Epithelial cell of proximal tubule (primary cell): ENCODE measurements around the gene TMEM171. TPM values are rescaled to one million over a fixed set of nuclear protein-coding genes. Genes with fewer than 3 reads are reported as not detected.

Experiments
- DNase-seq: peaks from one replicate; pipeline ENCODE4 v3.0.0-alpha.2; 2011; ENCODE audit warnings: low read depth
- H3K4me3 ChIP-seq: 2 replicates; pipeline ENCODE4 v1.5.1; 2011; ENCODE audit warnings: low read depth, mild to moderate bottlenecking, low read length
- total RNA-seq: library from RNA; depleted of rRNA; stranded (reverse); fragments of >200 nt; gene quantifications from 2 replicates; pipeline ENCODE4 v1.2.3, GENCODE V29; 2015
- TF ChIP-seq, protein P1 (sequence below): conservative IDR thresholded peaks from 2 replicates; pipeline ENCODE4 v1.5.1; 2012; ENCODE audit warnings: low read depth, mild to moderate bottlenecking, low read length

Gene TMEM171
- total RNA-seq, 1 donor from 2014 or later: 10.6 TPM

DNA sequence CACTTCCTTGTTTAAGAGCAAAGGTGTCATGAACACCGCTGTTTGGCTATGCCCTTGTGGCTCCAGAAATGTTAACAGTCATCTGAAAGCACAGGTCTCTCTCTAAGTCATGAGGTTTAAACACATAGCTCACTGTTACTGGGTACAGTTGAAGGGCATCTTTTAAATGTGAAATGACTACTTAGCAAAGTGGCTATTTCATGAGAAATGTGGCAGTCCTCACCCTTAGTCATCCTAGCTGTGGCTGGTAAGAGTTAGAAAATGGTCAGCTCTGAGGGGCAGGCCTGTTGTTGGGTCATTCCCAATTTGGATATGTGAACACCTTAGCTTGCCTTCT lies 24.2 kb upstream of the TMEM171 start:
- no peak overlapping the region for H3K4me3 ChIP-seq
- TF ChIP-seq, protein P1, sequence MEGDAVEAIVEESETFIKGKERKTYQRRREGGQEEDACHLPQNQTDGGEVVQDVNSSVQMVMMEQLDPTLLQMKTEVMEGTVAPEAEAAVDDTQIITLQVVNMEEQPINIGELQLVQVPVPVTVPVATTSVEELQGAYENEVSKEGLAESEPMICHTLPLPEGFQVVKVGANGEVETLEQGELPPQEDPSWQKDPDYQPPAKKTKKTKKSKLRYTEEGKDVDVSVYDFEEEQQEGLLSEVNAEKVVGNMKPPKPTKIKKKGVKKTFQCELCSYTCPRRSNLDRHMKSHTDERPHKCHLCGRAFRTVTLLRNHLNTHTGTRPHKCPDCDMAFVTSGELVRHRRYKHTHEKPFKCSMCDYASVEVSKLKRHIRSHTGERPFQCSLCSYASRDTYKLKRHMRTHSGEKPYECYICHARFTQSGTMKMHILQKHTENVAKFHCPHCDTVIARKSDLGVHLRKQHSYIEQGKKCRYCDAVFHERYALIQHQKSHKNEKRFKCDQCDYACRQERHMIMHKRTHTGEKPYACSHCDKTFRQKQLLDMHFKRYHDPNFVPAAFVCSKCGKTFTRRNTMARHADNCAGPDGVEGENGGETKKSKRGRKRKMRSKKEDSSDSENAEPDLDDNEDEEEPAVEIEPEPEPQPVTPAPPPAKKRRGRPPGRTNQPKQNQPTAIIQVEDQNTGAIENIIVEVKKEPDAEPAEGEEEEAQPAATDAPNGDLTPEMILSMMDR: no peak
- DNase-seq: no peak

DNA sequence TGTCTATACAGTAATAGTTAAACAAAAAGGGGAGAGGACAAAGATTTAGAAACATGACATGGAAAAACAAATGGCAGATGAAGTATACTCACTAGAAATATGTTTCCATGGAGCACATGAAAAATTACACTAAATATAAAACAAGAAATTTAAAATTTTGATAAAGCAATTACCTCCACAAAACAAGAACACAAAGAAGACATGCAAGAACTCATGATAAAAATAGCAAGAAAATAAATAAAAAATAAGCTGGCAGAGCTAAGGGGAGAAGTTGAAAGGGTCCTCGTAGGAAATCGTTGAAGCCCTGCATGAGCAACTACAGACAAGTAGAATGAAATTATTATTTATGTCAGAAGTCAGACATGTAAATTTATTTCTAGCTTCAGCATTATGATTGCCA lies 22.6 kb upstream of the TMEM171 start:
- TF ChIP-seq, protein P1: no peak
- DNase-seq: no peak
- no peak overlapping the region for H3K4me3 ChIP-seq

DNA sequence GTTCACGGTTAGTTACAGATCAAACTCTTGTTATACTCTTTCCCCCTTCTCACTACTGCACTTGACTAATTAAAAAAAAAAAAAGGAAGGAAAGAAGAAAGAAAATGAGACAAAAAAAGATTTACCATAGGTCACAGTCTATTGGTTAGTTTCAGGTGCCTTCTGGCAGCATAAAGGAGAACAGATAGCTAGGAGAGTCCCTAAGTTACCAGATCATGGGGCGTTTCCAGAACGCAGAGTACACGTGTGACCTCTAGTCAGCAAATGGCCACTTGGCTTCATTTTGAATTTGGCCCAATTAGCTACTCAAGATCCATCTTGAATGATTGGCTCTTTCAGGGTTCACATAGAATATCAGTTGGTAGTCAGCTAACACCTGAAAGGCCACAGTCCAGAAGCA lies 20.3 kb upstream of the TMEM171 start:
- DNase-seq: no peak
- TF ChIP-seq, protein P1: no peak
- no peak overlapping the region for H3K4me3 ChIP-seq

DNA sequence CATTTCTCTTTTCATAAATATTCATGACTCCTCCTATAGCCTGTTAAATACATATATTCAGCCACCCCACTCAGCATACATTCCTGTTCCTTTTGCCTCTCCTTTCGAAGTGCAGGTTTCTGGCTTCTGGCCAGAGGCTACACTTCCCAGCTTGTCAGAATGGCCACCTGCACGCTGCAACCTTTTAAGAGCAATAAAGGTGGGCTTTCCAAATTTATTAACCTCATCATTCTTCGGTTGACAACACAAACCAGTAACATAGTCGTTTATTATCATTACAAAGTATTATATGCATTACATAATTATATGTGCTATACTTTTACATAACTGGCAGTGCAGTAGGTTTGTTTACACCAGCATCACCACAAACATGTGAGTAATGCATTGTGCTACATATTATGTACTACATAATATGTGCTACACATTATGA lies 16.5 kb upstream of the TMEM171 start:
- no peak for DNase-seq
- TF ChIP-seq, protein P1: no peak
- H3K4me3 ChIP-seq: no peak overlapping the region

DNA sequence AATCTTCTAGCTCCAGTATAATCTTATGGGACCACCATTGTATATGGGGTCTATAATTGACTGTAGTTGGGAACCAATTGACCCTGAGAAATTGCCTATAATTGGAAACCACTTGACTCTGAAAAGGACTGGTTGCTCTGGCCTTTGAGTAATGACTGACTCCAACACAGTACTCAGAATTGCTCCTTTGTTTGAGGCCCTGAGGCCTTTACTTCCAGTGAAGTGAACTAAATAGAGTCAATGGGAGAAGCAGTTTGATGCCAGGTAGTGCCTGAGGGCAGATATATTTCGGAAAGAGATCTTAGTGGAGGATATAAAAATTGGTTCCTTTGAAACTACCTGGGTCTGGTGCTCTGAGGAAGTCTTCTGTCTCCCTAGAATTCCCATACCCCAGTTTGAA lies 16.0 kb upstream of the TMEM171 start:
- H3K4me3 ChIP-seq: no peak overlapping the region
- no peak for DNase-seq
- TF ChIP-seq, protein P1: no peak

DNA sequence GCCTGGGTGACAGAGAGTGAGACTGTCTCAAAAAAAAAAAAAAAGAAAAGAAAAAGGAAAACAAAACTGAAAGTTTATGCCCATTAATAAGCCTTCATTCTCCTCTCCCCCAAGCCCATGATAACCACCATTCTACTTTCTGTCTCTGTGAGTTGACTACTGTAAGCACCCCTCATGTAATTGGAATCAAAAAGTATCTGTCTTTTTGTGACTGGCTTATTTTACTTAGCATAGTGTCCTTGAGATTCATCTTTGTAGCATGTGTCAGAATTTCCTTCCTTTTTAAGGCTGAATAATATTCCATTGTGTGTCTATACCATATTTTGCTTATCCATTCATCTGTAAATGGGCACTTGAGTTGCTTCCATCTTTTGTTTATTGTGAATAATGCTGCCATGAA lies 14.0 kb upstream of the TMEM171 start:
- TF ChIP-seq, protein P1: no peak
- no peak for DNase-seq
- H3K4me3 ChIP-seq: no peak overlapping the region

DNA sequence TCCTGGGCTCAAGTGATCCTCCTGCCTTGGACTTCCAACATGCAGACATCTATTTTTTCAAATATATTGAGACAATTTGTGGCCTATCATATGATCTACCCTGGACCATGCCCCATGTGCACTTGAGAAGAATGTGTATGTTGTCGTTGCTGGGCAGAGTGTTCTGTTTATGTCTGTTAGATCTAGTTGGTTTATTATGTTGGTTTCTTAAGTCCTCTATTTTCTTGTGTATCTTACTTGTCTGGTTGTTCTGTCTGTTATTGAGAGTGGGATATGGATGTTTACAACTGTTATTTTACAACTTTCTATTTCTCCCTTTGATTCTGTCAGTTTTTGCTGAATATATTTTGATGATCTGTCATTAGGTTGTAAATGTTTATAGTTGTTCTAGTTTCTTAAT lies 10.2 kb upstream of the TMEM171 start:
- no peak overlapping the region for H3K4me3 ChIP-seq
- DNase-seq: no peak
- TF ChIP-seq, protein P1: no peak
